Ovary (tissue), 3 donors: ENCODE measurements around the gene PADI1.

Experiments
- EP300 ChIP-seq: sonication (generic); formaldehyde crosslinking; IDR thresholded peaks from one replicate; pipeline ENCODE4 v1.6.1; 2017; ENCODE audit warnings: antibody characterized with exemption
- POLR2A ChIP-seq: fragments of 450-650 bp; IDR thresholded peaks from one replicate; pipeline ENCODE4 v1.6.1; 2017; ENCODE audit warnings: antibody characterized with exemption, mild to moderate bottlenecking, moderate library complexity
- TF ChIP-seq, protein P1 (sequence below), 3 donors: fragments of 450-650 bp in 2 of 3; fragments of 200-600 bp in 1 of 3; IDR thresholded peaks; one replicate each; pipeline versions ENCODE4 v1.5.1 to v1.8.0; 2016 to 2022; ENCODE audit warnings: antibody characterized with exemption in 3 of 3, mild to moderate bottlenecking in 1 of 3
- donor health status: DM: no; HTN: no; CAD: no.

GRCh38 chr1:17224434-17224833, 19.5 kb downstream of the PADI1 start:
- TF ChIP-seq, protein P1, sequence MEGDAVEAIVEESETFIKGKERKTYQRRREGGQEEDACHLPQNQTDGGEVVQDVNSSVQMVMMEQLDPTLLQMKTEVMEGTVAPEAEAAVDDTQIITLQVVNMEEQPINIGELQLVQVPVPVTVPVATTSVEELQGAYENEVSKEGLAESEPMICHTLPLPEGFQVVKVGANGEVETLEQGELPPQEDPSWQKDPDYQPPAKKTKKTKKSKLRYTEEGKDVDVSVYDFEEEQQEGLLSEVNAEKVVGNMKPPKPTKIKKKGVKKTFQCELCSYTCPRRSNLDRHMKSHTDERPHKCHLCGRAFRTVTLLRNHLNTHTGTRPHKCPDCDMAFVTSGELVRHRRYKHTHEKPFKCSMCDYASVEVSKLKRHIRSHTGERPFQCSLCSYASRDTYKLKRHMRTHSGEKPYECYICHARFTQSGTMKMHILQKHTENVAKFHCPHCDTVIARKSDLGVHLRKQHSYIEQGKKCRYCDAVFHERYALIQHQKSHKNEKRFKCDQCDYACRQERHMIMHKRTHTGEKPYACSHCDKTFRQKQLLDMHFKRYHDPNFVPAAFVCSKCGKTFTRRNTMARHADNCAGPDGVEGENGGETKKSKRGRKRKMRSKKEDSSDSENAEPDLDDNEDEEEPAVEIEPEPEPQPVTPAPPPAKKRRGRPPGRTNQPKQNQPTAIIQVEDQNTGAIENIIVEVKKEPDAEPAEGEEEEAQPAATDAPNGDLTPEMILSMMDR (IDR thresholded peaks at IDR 0.05) = no peak
- TF ChIP-seq POLR2A (no peak), EP300 (no peak)
